Stomach (tissue), 4 donors: Measurements from ENCODE around the gene HPN.

Source experiments
- CTCF ChIP-seq, 7 experiments: fragments of 450-650 bp in 4 of 7; fragments of 200-600 bp in 3 of 7; sonication (generic) in 3 of 7; IDR thresholded peaks; one replicate each; pipeline ENCODE4 v1.5.1; 2016 to 2019; ENCODE audit warnings: antibody characterized with exemption in 7 of 7, control low read depth in 2 of 7, mild to moderate bottlenecking in 1 of 7
- EP300 ChIP-seq: sonication (generic); formaldehyde crosslinking; IDR thresholded peaks from one replicate; pipeline ENCODE4 v1.6.1; 2017; ENCODE audit warnings: antibody characterized with exemption
- POLR2AphosphoS5 ChIP-seq, 3 donors: sonication (generic); formaldehyde crosslinking; IDR thresholded peaks; one replicate each; pipeline ENCODE4 v1.6.1; 2016; ENCODE audit warnings: antibody characterized with exemption in 3 of 3

GRCh38 chr19:35098413-35099049 lies 57.0 kb downstream of the HPN start:
- TF ChIP-seq POLR2AphosphoS5 (IDR thresholded peaks at IDR 0.05) (no peak), CTCF (IDR thresholded peaks at IDR 0.05) (no peak), EP300 (no peak)
